Neural progenitor cell (in vitro differentiated cells): ENCODE data around the gene CBL. TPM values are rescaled to one million over a fixed set of nuclear protein-coding genes. Genes with fewer than 3 reads are reported as not detected.

Experiments used
- DNase-seq: peaks from one replicate; pipeline ENCODE4 v3.0.0-alpha.2; 2016; ENCODE audit warnings: low spot score
- H2AFZ ChIP-seq: fragments of 200-600 bp; sonication (generic); replicated peaks from 2 replicates; pipeline ENCODE4 v1.6.1; 2016; ENCODE audit warnings: antibody characterized with exemption
- H3F3A ChIP-seq: fragments of 200-600 bp; sonication (generic); 2 replicates; pipeline ENCODE4 v1.6.1; 2016; ENCODE audit warnings: antibody characterized with exemption, low read depth
- H3K27ac ChIP-seq: fragments of 200-600 bp; sonication (generic); 2 replicates; pipeline ENCODE4 v1.5.1; 2016; ENCODE audit warnings: mild to moderate bottlenecking
- H3K27me3 ChIP-seq: fragments of 200-600 bp; sonication (generic); 2 replicates; pipeline ENCODE4 v1.6.1; 2016; ENCODE audit warnings: mild to moderate bottlenecking, moderate library complexity
- H3K36me3 ChIP-seq: fragments of 200-600 bp; sonication (generic); 2 replicates; pipeline ENCODE4 v1.5.1; 2016
- H3K4me1 ChIP-seq: fragments of 200-600 bp; sonication (generic); 2 replicates; pipeline ENCODE4 v1.6.1; 2016; ENCODE audit warnings: mixed run types
- H3K4me2 ChIP-seq: fragments of 200-600 bp; sonication (generic); 2 replicates; pipeline ENCODE4 v1.6.1; 2016
- H3K4me3 ChIP-seq: fragments of 200-600 bp; sonication (generic); 2 replicates; pipeline ENCODE4 v1.5.1; 2016
- H3K79me2 ChIP-seq: fragments of 200-600 bp; sonication (generic); 2 replicates; pipeline ENCODE4 v1.6.1; 2016; ENCODE audit warnings: low read depth
- H3K9ac ChIP-seq: fragments of 200-600 bp; sonication (generic); 2 replicates; pipeline ENCODE4 v1.6.1; 2016
- H3K9me3 ChIP-seq: fragments of 200-600 bp; sonication (generic); 2 replicates; pipeline ENCODE4 v1.5.1; 2016; ENCODE audit warnings: low read depth
- H4K20me1 ChIP-seq: fragments of 200-600 bp; sonication (generic); 2 replicates; pipeline ENCODE4 v1.6.1; 2016; ENCODE audit warnings: low read depth
- H3K27ac Mint-ChIP-seq: 3 replicates; pipeline ENCODE4 v1.8.0; 2021; ENCODE audit warnings: mixed read lengths
- H3K27me3 Mint-ChIP-seq: 2 replicates; pipeline ENCODE4 v1.8.0; 2022; ENCODE audit warnings: low read depth, mild to moderate bottlenecking, inconsistent platforms, moderate library complexity, mixed read lengths; ENCODE audit not compliant: insufficient read depth
- H3K36me3 Mint-ChIP-seq: 3 replicates; pipeline ENCODE4 v1.8.0; 2021; ENCODE audit warnings: mixed read lengths
- H3K4me1 Mint-ChIP-seq: 3 replicates; pipeline ENCODE4 v1.8.0; 2021; ENCODE audit warnings: mixed read lengths
- H3K4me3 Mint-ChIP-seq: 3 replicates; pipeline ENCODE4 v1.8.0; 2021; ENCODE audit warnings: mild to moderate bottlenecking, moderate library complexity, mixed read lengths
- H3K9me3 Mint-ChIP-seq: 3 replicates; pipeline ENCODE4 v1.8.0; 2020; ENCODE audit warnings: mixed read lengths
- EZH2 ChIP-seq: fragments of 200-600 bp; sonication (generic); IDR thresholded peaks from 2 replicates; pipeline ENCODE4 v1.6.1; 2017; ENCODE audit warnings: antibody characterized with exemption, mild to moderate bottlenecking, moderate library complexity
- EZH2phosphoT487 ChIP-seq: fragments of 200-600 bp; sonication (generic); IDR thresholded peaks from 2 replicates; pipeline ENCODE4 v1.6.1; 2017; ENCODE audit warnings: antibody characterized with exemption
- total RNA-seq: library from RNA; depleted of rRNA; stranded (reverse); fragments of >200 nt; gene quantifications from 2 replicates; pipeline ENCODE4 v1.2.3, GENCODE V29; 2015; ENCODE audit warnings: low replicate concordance
- TF ChIP-seq, protein P1 (sequence below): fragments of 200-600 bp; sonication (generic); IDR thresholded peaks from 2 replicates; pipeline ENCODE4 v1.5.1; 2017; ENCODE audit warnings: antibody characterized with exemption, mild to moderate bottlenecking

CBL gene
- total RNA-seq, 1 donor from 2014 or later: 20.7 TPM

DNA sequence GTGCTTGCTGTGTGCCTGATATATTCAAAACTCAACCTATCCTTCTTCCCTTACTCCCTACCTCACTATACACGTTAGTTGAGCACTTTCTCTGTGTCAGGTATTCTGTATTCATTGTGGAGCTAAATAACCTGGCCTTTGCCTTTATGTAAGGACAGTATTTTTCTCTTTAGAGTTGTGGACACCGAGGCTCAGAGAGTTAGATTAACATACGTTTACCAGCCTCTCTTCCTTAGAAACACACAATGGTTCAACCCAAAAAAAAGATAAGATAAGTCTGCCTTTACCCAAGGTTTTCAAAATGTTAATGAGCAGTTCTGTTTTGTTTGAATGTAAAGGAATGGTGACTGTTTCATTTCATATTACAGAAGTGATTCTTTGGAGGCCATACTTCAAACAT, 45.0 kb downstream of the CBL start:
- H3K79me2 ChIP-seq: peaks cover 11% of the 10 kb centered on the region
- H3K9me3 ChIP-seq: no peaks in the 10 kb centered on the region
- H3K4me3 ChIP-seq: no peak overlapping the region
- DNase-seq: no peak
- no peak overlapping the region for H3K27ac ChIP-seq
- no peak overlapping the region for H2AFZ ChIP-seq
- no peaks in the 10 kb centered on the region for H3K4me1 ChIP-seq
- Mint-ChIP-seq H3K27me3 (no peaks in the 10 kb centered on the region), H3K36me3 (peaks cover 7% of the 10 kb centered on the region), H3K4me1 (no peaks in the 10 kb centered on the region), H3K9me3 (no peaks in the 10 kb centered on the region), H3K27ac (no peak overlapping the region), H3K4me3 (no peak overlapping the region)
- TF ChIP-seq EZH2: no peak
- H3K27me3 ChIP-seq: no peaks in the 10 kb centered on the region
- peaks cover 4% of the 10 kb centered on the region for H3K36me3 ChIP-seq
- H3K4me2 ChIP-seq: no peak overlapping the region
- H3K9ac ChIP-seq: no peak overlapping the region
- no peaks in the 10 kb centered on the region for H3F3A ChIP-seq
- H4K20me1 ChIP-seq: no peaks in the 10 kb centered on the region

DNA sequence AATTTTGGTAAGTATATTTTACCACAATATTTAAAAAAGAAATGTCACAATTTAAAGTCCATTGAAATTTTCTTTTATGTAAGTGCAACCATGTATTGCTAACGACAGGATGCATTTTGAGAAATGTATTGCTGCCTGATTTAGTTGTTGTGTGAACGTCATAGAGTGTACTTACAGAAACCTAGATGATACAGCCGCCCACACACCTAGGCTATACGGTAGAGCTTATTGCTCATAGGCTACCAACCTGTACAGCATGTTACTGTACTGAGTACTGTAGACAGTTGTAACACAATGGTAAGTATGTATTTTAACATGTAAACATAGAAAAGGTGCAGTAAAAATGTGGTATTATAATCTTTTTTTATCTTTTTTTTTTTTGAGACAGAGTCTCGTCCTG, 48.1 kb downstream of the CBL start:
- H3K36me3 Mint-ChIP-seq: peaks cover 14% of the 10 kb centered on the region
- TF ChIP-seq EZH2phosphoT487 (no peak), EZH2 (no peak)
- TF ChIP-seq, protein P1, sequence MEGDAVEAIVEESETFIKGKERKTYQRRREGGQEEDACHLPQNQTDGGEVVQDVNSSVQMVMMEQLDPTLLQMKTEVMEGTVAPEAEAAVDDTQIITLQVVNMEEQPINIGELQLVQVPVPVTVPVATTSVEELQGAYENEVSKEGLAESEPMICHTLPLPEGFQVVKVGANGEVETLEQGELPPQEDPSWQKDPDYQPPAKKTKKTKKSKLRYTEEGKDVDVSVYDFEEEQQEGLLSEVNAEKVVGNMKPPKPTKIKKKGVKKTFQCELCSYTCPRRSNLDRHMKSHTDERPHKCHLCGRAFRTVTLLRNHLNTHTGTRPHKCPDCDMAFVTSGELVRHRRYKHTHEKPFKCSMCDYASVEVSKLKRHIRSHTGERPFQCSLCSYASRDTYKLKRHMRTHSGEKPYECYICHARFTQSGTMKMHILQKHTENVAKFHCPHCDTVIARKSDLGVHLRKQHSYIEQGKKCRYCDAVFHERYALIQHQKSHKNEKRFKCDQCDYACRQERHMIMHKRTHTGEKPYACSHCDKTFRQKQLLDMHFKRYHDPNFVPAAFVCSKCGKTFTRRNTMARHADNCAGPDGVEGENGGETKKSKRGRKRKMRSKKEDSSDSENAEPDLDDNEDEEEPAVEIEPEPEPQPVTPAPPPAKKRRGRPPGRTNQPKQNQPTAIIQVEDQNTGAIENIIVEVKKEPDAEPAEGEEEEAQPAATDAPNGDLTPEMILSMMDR: no peak

DNA sequence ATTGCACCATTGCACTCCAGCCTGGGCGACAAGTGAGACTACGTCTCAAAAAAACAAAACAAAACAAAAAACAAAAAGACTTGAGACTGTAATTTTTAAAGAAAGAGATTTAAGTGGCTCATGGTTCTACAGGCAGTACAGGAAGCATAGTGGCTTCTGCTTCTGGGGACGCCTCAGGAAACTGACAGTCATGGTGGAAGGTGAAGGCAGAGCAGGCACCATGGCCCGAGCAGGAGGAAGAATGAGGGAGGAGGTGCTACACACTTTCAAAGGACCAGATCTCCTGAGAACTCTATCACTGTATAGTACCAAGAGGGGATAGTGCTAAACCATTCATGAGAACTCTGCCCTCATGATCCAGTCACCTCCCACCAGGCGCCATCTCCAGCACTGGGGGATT, 52.0 kb downstream of the CBL start:
- Histone ChIP-seq H3K79me2 (peaks cover 47% of the 10 kb centered on the region), H3K9me3 (no peaks in the 10 kb centered on the region), H3K27me3 (no peaks in the 10 kb centered on the region), H3K4me2 (no peak overlapping the region), H3F3A (no peaks in the 10 kb centered on the region), H3K4me3 (no peak overlapping the region), H3K27ac (no peak overlapping the region), H4K20me1 (no peaks in the 10 kb centered on the region), H2AFZ (no peak overlapping the region), H3K36me3 (no peaks in the 10 kb centered on the region), H3K4me1 (peaks cover 3% of the 10 kb centered on the region), H3K9ac (no peak overlapping the region)
- H3K36me3 Mint-ChIP-seq: peaks cover 14% of the 10 kb centered on the region
- DNase-seq: no peak
- no peak overlapping the region for H3K27ac Mint-ChIP-seq
- no peaks in the 10 kb centered on the region for H3K9me3 Mint-ChIP-seq
- no peaks in the 10 kb centered on the region for H3K27me3 Mint-ChIP-seq
- peaks cover 5% of the 10 kb centered on the region for H3K4me1 Mint-ChIP-seq
- TF ChIP-seq EZH2phosphoT487: no peak
- TF ChIP-seq EZH2: no peak
- TF ChIP-seq, protein P1: no peak
- no peak overlapping the region for H3K4me3 Mint-ChIP-seq

More for the DNA sequence above, 48.1 kb downstream of the CBL start:
- H4K20me1 ChIP-seq: no peaks in the 10 kb centered on the region
- peaks cover 4% of the 10 kb centered on the region for H3K36me3 ChIP-seq
- H3F3A ChIP-seq: no peaks in the 10 kb centered on the region
- DNase-seq: no peak
- Mint-ChIP-seq H3K9me3 (no peaks in the 10 kb centered on the region), H3K4me1 (peaks cover 5% of the 10 kb centered on the region), H3K4me3 (no peak overlapping the region), H3K27ac (no peak overlapping the region), H3K27me3 (no peaks in the 10 kb centered on the region)
- H3K4me2 ChIP-seq: no peak overlapping the region
- H3K4me1 ChIP-seq: peaks cover 3% of the 10 kb centered on the region
- no peak overlapping the region for H3K27ac ChIP-seq
- peaks cover 40% of the 10 kb centered on the region for H3K79me2 ChIP-seq
- H3K9me3 ChIP-seq: no peaks in the 10 kb centered on the region
- no peak overlapping the region for H3K9ac ChIP-seq
- H3K27me3 ChIP-seq: no peaks in the 10 kb centered on the region
- H2AFZ ChIP-seq: no peak overlapping the region
- H3K4me3 ChIP-seq: no peak overlapping the region

DNA sequence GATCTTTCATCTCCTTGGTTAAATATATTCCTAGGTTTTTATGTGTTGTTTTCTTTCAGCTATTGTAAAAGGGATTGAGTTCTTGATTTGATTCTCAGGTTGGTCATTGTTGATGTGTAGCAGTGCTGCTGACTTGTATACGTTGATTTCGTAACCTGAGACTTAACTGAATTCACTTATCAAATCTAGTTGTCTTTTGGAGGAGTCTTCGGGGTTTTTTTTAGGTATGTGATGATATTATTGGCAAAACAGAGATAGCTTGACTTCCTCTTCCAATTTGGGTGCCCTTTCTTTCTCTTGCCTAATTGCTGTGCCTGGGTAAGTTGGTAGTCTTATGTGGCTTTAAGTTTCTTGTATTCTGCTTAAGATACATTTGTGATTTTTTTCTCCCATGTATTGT, 52.8 kb downstream of the CBL start:
- H4K20me1 ChIP-seq: no peaks in the 10 kb centered on the region
- TF ChIP-seq, protein P1: no peak
- TF ChIP-seq EZH2phosphoT487: no peak
- TF ChIP-seq EZH2: no peak
- Mint-ChIP-seq H3K27me3 (no peaks in the 10 kb centered on the region), H3K36me3 (peaks cover 13% of the 10 kb centered on the region), H3K9me3 (no peaks in the 10 kb centered on the region), H3K4me1 (peaks cover 5% of the 10 kb centered on the region), H3K27ac (no peak overlapping the region), H3K4me3 (no peak overlapping the region)
- no peaks in the 10 kb centered on the region for H3K36me3 ChIP-seq
- H3K79me2 ChIP-seq: peaks cover 49% of the 10 kb centered on the region
- no peak overlapping the region for H3K27ac ChIP-seq
- peaks cover 3% of the 10 kb centered on the region for H3K4me1 ChIP-seq
- H3K27me3 ChIP-seq: no peaks in the 10 kb centered on the region
- no peak overlapping the region for H2AFZ ChIP-seq
- H3K4me2 ChIP-seq: no peak overlapping the region
- no peak for DNase-seq
- H3K4me3 ChIP-seq: no peak overlapping the region
- no peaks in the 10 kb centered on the region for H3K9me3 ChIP-seq
- no peaks in the 10 kb centered on the region for H3F3A ChIP-seq
- no peak overlapping the region for H3K9ac ChIP-seq
